Anterior cingulate cortex (tissue), 58 donors: ENCODE results near the gene TDRD1.
"Not testable (repeated sequence)": the region's sequence is repeated elsewhere in the genome, so short reads cannot be mapped to it uniquely, and the experiment has no call there.

Source experiments
- DNase-seq, 58 donors: peaks; one replicate each; lab custom pipeline; 2025; lab: John Stamatoyannopoulos, UW

The TDRD1 gene, protein sequence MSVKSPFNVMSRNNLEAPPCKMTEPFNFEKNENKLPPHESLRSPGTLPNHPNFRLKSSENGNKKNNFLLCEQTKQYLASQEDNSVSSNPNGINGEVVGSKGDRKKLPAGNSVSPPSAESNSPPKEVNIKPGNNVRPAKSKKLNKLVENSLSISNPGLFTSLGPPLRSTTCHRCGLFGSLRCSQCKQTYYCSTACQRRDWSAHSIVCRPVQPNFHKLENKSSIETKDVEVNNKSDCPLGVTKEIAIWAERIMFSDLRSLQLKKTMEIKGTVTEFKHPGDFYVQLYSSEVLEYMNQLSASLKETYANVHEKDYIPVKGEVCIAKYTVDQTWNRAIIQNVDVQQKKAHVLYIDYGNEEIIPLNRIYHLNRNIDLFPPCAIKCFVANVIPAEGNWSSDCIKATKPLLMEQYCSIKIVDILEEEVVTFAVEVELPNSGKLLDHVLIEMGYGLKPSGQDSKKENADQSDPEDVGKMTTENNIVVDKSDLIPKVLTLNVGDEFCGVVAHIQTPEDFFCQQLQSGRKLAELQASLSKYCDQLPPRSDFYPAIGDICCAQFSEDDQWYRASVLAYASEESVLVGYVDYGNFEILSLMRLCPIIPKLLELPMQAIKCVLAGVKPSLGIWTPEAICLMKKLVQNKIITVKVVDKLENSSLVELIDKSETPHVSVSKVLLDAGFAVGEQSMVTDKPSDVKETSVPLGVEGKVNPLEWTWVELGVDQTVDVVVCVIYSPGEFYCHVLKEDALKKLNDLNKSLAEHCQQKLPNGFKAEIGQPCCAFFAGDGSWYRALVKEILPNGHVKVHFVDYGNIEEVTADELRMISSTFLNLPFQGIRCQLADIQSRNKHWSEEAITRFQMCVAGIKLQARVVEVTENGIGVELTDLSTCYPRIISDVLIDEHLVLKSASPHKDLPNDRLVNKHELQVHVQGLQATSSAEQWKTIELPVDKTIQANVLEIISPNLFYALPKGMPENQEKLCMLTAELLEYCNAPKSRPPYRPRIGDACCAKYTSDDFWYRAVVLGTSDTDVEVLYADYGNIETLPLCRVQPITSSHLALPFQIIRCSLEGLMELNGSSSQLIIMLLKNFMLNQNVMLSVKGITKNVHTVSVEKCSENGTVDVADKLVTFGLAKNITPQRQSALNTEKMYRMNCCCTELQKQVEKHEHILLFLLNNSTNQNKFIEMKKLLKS

DNA sequence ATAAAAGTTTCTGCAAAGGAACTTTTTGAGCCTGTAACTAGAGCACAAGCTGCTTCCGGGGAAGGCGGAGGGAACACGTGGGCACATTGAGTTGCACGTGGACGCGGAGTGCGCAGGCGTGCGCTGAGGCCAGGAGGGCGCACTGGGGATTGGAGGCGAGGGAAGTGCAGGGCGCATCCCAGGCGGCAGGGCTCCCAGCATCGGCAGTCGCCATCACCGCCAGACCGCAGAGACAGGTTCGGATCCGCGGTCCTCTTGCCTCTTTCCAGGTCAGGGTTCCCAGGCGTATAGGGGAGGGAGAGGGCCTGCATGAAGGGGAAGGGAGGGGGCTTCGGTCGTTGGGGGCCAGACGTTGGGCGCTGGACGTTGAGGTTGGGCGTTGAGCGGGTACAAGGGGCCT lies at the start of gene TDRD1:
TDRD1 (plus strand) TSS at position 206 of the 400 bp plus-strand sequence. CDS start 8,479 bp downstream, outside the sequence.
- peak in 1 of 58 donors; percentile 4 for DNase-seq

DNA sequence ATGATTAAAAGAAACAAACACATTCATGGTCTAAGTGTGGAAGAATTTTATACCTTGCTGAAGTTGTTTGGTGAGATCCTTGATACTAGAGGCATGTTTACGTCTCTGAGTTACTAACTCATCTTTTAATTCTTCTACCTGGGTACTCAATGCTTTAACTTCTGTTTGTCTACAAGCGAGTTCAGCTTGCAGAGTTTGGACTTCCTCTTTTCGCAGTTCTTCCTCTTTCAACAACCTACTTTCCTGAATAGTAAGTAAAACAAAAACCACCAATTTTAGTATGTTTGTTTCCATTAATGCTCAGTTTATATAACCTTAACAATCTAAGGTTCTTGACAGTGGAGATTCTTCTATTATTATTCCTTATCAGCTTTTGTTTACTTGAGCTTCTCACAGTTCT lies 48.1 kb upstream of the TDRD1 start:
- no peak for DNase-seq

- no peak for DNase-seq
These were observed 43.7 kb upstream of the TDRD1 start for GRCh38 chr10:114135476-114135875.

- no peak for DNase-seq
These were observed 40.6 kb upstream of the TDRD1 start for GRCh38 chr10:114138581-114138980.

DNA sequence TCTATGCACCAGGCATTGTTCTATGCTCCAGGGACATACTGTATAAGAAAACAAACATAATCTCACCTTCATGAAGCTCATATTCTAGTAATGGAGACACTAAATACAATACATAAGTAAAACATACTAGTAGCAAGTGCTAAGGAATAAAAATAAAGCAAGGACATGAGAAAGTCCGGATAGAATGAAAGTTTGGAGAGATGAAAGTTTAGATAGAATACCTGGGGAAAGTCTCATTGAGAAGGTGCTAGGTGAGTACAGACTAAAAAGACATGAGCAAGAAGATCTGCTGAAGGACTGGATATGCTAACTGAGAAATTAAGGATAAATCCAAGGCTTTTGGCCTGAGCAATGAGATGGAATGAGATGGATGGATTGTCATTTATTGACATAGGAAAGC lies 39.1 kb upstream of the TDRD1 start:
- no peak for DNase-seq

- DNase-seq, result not testable (repeated sequence)
These were observed 38.3 kb upstream of the TDRD1 start for GRCh38 chr10:114140827-114141226.

DNA sequence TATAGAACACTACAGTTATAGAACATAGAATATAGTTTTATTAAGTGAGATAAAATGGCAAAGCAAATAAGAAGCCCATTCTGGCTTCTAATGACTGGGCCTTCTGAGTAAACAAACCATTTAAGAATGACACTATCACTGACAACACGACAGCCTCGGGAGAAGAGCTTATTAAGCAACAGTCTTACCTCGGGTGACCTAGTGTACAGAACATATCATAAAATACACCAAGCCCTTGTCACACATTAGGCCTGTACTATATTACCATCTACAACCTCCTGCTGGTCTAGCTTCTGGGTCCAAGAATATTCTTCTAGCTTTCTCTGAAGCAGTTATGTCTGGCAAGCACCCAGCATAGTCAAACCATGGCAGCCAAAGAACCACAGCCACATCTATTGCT lies 37.1 kb upstream of the TDRD1 start:
- no peak for DNase-seq

- DNase-seq, result no peak
These were observed 36.0 kb upstream of the TDRD1 start for GRCh38 chr10:114143160-114143559.

- not testable (repeated sequence) for DNase-seq
These were observed 29.7 kb upstream of the TDRD1 start for GRCh38 chr10:114149476-114149875.

DNA sequence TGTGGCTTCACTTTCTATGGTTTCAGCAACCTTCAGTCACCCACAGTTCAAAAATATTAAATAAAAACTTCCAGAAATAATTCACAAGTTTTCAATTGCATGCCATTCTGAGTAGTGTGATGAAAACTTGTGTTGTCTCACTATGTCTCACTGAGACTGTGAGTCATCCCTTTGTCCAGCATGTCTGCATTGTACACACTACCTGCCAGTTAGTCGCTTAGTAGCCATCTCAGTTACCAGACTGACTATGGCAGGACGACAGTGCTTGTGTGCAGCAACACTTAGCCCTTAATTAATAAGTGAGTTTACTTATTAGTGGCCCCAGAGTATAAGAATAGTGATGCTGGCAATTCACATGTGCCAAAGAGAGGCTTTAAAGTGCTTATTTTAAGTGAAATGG lies 27.7 kb upstream of the TDRD1 start:
- DNase-seq, result no peak

DNA sequence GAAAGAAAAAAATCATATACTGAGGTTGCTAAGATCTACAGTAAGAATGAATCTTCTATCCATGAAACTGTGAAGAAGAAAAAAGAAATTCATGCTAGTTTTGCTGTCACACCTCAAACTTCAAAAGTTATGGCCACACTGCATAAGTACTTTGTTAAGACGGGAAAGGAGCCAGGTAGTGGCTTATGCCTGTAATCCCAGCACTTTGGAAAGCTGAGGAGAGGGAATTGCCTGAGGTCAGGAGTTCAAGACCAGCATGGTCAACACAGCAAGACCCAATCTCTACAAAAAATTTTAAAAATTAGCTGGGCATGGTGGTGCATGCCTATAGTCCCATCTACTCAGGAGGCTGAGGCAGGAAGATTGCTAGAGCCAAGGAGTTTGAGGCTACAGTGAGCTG lies 27.3 kb upstream of the TDRD1 start:
- DNase-seq, result no peak

GRCh38 chr10:114157912-114158311 lies 21.2 kb upstream of the TDRD1 start:
- no peak for DNase-seq

GRCh38 chr10:114163062-114163461 lies 16.1 kb upstream of the TDRD1 start:
- no peak for DNase-seq

DNA sequence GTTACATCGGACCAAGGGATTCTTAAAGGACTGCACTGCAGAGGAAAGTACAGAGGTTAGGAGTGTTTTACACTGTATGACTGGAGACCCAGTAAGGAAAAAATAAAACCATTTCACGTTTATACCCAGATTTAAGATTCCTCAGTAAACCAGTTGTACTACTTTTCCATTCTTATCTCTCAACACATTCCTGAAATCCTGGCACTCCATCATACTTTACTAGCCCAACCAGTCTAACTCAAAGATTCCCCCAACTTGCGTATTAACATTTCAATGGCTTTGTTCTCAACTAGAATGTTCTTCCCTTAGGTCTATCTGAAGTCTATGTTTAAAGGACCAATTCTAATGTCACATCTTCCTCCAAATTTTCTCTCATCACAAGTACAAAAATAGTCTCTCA lies 13.1 kb upstream of the TDRD1 start:
- no peak for DNase-seq

- no peak for DNase-seq
These were observed 12.7 kb upstream of the TDRD1 start for GRCh38 chr10:114166494-114166893.

GRCh38 chr10:114167985-114168384 lies 11.2 kb upstream of the TDRD1 start:
- DNase-seq, result no peak

- DNase-seq, result no peak
These were observed 10.6 kb upstream of the TDRD1 start for GRCh38 chr10:114168450-114169009.

DNA sequence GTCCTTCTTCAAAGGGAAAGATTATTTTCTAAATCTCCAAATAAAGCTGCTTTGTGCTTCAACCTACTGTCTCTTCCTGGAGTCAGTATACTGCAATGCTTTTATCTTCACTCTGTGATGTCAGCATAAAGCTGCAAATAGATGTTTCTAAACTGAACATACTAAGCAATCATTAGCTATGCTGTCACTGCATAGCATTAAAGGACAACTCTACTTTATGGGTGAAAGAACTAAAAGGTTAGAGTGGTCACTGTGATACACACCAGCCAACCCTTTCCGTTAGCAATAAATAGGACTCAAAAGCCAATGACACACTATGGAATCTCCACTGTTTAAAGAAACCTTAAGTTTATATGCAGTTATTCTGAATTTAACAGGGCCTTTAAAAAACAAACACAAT lies 6.9 kb upstream of the TDRD1 start:
- no peak for DNase-seq

GRCh38 chr10:114172776-114173602 lies 6.2 kb upstream of the TDRD1 start:
- no peak for DNase-seq

DNA sequence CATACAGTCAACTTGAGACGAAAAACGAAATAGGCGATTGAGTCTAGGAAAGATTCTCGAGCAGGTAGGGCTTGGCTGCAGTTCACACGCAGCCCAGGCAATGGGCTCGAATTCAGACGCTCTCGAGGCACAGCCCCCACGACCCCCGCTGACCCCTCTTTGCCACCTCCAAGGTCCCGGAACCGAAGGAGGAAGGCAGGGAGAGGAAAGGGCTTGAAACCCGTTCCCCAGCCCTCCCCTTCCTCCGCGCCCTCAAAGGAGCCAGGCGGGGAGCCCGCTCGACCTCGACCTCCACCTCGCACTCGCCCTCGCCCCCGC lies 5.6 kb upstream of the TDRD1 start:
- DNase-seq, result peak in 9 of 58 donors; percentile 3 to 70 (median 45)
